PC-9 (cell line): Measurements from ENCODE around the gene DENND5A. TPM values are rescaled to one million over a fixed set of nuclear protein-coding genes. Genes with fewer than 3 reads are reported as not detected.

Experiments used
- BruUV-seq: library from RNA; stranded (reverse); fragments of 400-500 nt; replicated peaks from 2 replicates; lab custom pipeline; 2021; lab: Mats Ljungman, UMichigan
- CTCF ChIA-PET: fragments of 300-600 bp; sonication (Branson Sonifier 250); formaldehyde crosslinking; loops from one replicate; lab custom pipeline; 2022; ENCODE audit warnings: antibody characterized with exemption; lab: Charles Lee
- POLR2A ChIA-PET: fragments of 300-600 bp; sonication (Branson Sonifier 250); formaldehyde crosslinking; loops from one replicate; lab custom pipeline; 2022; ENCODE audit warnings: antibody characterized with exemption; ENCODE audit not compliant: unreplicated experiment; lab: Charles Lee
- DNase-seq, 2 experiments: peaks; one replicate each; pipeline versions ENCODE4 v3.0.0 to v3.0.0-alpha.2; 2015 to 2022; ENCODE audit warnings: mixed read lengths in 1 of 2
- H2AFZ ChIP-seq: fragments of 200-600 bp; sonication (generic); 2 replicates; pipeline ENCODE4 v1.8.1; 2017; ENCODE audit warnings: antibody characterized with exemption
- H3F3A ChIP-seq: fragments of 200-600 bp; sonication (generic); 2 replicates; pipeline ENCODE4 v1.8.1; 2017; ENCODE audit warnings: antibody characterized with exemption, mild to moderate bottlenecking, low read depth; ENCODE audit not compliant: insufficient read depth
- H3K27ac ChIP-seq: fragments of 200-600 bp; sonication (generic); 2 replicates; pipeline ENCODE4 v1.6.1; 2016; ENCODE audit warnings: mixed run types
- H3K27me3 ChIP-seq: fragments of 200-600 bp; sonication (generic); 2 replicates; pipeline ENCODE4 v1.6.1; 2016; ENCODE audit warnings: low read depth, mixed run types; ENCODE audit not compliant: insufficient read depth
- H3K36me3 ChIP-seq: fragments of 200-600 bp; sonication (generic); 2 replicates; pipeline ENCODE4 v1.6.1; 2016; ENCODE audit warnings: low read depth, mixed run types
- H3K4me1 ChIP-seq: fragments of 200-600 bp; sonication (generic); replicated peaks from 2 replicates; pipeline ENCODE4 v1.6.1; 2016; ENCODE audit warnings: mixed run types; ENCODE audit not compliant: insufficient read depth
- H3K4me2 ChIP-seq: fragments of 200-600 bp; sonication (generic); 2 replicates; pipeline ENCODE4 v1.6.1; 2017; ENCODE audit warnings: mixed run types
- H3K4me3 ChIP-seq: fragments of 200-600 bp; sonication (generic); 2 replicates; pipeline ENCODE4 v1.6.1; 2016; ENCODE audit warnings: mixed run types
- H3K79me2 ChIP-seq: fragments of 200-600 bp; sonication (generic); 2 replicates; pipeline ENCODE4 v1.6.1; 2017; ENCODE audit warnings: low read depth, mixed run types
- H3K9me2 ChIP-seq: fragments of 200-600 bp; sonication (generic); 2 replicates; pipeline ENCODE4 v1.8.1; 2017; ENCODE audit warnings: mild to moderate bottlenecking; ENCODE audit not compliant: insufficient read depth
- H3K9me3 ChIP-seq: fragments of 200-600 bp; sonication (generic); 2 replicates; pipeline ENCODE4 v1.8.1; 2016; ENCODE audit warnings: low read depth; ENCODE audit not compliant: insufficient read depth
- H4K20me1 ChIP-seq: fragments of 200-600 bp; sonication (generic); 2 replicates; pipeline ENCODE4 v1.8.1; 2017; ENCODE audit not compliant: insufficient read depth
- EZH2 ChIP-seq: fragments of 200-600 bp; sonication (generic); IDR thresholded peaks from 2 replicates; pipeline ENCODE4 v1.8.0; 2017; ENCODE audit warnings: antibody characterized with exemption, low read depth
- intact Hi-C: fragments of 100-400 bp; cut with micrococcal nuclease; formaldehyde crosslinking; loops from one replicate; pipeline ENCODE4 v1.10.0; 2022; ENCODE audit not compliant: unreplicated experiment
- total RNA-seq: library from RNA; stranded (reverse); gene quantifications from 2 replicates; pipeline ENCODE4 v1.2.3, GENCODE V29; 2021
- TF ChIP-seq, protein P1 (sequence below): fragments of 200-600 bp; sonication (generic); conservative IDR thresholded peaks from 2 replicates; pipeline ENCODE4 v1.6.1; 2017; ENCODE audit warnings: mixed run types, antibody characterized with exemption, mild to moderate bottlenecking, moderate library complexity

DENND5A gene
- total RNA-seq, 1 experiment from 2014 or later: 19.8 TPM

DNA sequence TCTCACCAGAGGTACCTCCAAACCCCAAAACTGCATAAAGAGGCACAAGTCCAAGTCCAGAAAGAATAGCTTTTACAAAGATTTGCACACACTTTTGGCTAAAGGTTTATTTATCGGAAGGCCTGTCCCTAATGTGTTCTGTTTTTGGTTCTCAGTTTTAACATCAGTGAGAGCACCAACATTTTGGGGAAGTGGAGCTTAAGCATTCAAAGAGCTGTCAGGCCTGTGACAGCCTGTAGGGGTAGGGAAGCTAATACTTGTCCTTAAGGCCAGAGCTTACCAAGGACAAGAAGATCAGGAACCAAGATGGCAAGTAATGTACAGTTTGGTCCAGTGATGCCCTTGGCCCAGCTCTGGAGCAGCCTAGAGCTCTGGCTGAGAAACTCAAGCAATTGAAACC, 134.9 kb downstream of the DENND5A start:
- DNase-seq: no peak
- H2AFZ ChIP-seq: no peak overlapping the region
- H3K27me3 ChIP-seq: no peaks in the 10 kb centered on the region
- BruUV-seq: no TSS peak
- no peaks in the 10 kb centered on the region for H3K9me2 ChIP-seq
- ChIA-PET CTCF (no interaction called here), POLR2A (interaction anchor here (0.5 kb wide), 1 partner anchor 9 kb away, joined by 5 read pairs; no protein-coding TSS in a partner anchor)
- no peaks in the 10 kb centered on the region for H3K9me3 ChIP-seq
- no peak overlapping the region for H3K27ac ChIP-seq
- no peaks in the 10 kb centered on the region for H4K20me1 ChIP-seq
- H3K4me2 ChIP-seq: no peak overlapping the region
- no peaks in the 10 kb centered on the region for H3K4me1 ChIP-seq
- H3K4me3 ChIP-seq: no peak overlapping the region
- no peaks in the 10 kb centered on the region for H3F3A ChIP-seq
- TF ChIP-seq, protein P1, sequence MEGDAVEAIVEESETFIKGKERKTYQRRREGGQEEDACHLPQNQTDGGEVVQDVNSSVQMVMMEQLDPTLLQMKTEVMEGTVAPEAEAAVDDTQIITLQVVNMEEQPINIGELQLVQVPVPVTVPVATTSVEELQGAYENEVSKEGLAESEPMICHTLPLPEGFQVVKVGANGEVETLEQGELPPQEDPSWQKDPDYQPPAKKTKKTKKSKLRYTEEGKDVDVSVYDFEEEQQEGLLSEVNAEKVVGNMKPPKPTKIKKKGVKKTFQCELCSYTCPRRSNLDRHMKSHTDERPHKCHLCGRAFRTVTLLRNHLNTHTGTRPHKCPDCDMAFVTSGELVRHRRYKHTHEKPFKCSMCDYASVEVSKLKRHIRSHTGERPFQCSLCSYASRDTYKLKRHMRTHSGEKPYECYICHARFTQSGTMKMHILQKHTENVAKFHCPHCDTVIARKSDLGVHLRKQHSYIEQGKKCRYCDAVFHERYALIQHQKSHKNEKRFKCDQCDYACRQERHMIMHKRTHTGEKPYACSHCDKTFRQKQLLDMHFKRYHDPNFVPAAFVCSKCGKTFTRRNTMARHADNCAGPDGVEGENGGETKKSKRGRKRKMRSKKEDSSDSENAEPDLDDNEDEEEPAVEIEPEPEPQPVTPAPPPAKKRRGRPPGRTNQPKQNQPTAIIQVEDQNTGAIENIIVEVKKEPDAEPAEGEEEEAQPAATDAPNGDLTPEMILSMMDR: no peak
- TF ChIP-seq EZH2: no peak
- H3K36me3 ChIP-seq: no peaks in the 10 kb centered on the region
- intact Hi-C loops: no loop called here
- no peaks in the 10 kb centered on the region for H3K79me2 ChIP-seq

DNA sequence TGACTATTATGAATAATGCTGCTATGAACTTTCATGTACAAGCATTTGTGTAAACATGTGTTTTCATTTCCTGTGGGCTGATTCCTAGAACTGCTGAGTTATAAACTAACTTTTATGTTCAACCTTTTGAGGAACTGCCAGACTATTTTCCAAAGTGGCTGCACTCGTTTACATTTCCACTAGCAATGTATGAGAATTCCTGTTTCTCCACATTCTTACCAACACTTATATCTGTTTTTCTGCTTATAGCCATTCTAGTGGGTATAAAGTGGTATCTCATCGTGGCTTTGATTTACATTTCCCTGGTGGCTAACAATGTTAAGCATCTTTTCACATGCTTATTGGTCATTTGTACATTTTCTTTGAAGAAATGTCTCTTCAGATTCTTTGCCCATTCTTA, 138.5 kb downstream of the DENND5A start:
- no peaks in the 10 kb centered on the region for H3K9me2 ChIP-seq
- no peak overlapping the region for H3K4me3 ChIP-seq
- no peak overlapping the region for H3K4me2 ChIP-seq
- TF ChIP-seq, protein P1: no peak
- no peak for TF ChIP-seq EZH2
- H4K20me1 ChIP-seq: no peaks in the 10 kb centered on the region
- no peak overlapping the region for H2AFZ ChIP-seq
- no peaks in the 10 kb centered on the region for H3K27me3 ChIP-seq
- intact Hi-C loops: no loop called here
- ChIA-PET POLR2A (no interaction called here), CTCF (no interaction called here)
- no peaks in the 10 kb centered on the region for H3K36me3 ChIP-seq
- no peaks in the 10 kb centered on the region for H3K4me1 ChIP-seq
- BruUV-seq: no TSS peak
- H3K27ac ChIP-seq: no peak overlapping the region
- H3K79me2 ChIP-seq: no peaks in the 10 kb centered on the region
- H3K9me3 ChIP-seq: no peaks in the 10 kb centered on the region
- H3F3A ChIP-seq: no peaks in the 10 kb centered on the region
- no peak for DNase-seq

DNA sequence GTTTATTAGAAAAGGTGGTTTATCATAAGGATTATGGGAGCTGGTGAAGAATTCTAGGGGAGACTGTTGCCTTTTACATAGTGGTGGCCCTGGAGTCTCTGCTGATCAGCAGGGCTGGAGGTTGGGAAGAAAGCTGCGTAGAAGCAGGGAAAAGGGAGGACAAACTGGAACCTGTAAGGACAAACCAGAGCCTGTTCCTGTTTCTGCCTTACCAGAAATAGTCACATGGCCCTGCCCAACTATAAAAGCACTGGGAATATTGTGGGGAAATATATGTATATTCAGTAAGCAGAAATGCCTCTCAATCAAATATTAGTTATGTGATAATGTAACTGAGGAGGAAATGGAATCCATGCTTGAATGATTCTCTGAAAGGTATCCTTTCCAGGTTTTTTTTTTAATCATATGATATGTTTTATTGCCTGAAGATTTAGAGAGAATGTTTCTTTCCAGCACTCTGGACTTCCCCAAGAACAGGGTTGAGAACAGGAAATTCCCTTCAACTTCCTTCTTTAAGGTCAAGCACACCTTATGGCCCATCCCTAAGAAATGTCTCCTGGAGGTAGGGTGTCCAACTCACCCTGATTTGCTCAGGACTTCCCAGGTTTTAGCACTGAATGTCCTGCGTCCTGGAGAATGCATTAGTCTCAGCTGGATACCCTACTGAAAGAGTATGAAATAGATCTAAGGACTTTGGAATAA, 139.8 kb downstream of the DENND5A start:
- intact Hi-C loops: no loop called here
- CTCF ChIA-PET: no interaction called here
- H3K4me2 ChIP-seq: no peak overlapping the region
- H3K9me3 ChIP-seq: no peaks in the 10 kb centered on the region
- H4K20me1 ChIP-seq: no peaks in the 10 kb centered on the region
- H3K36me3 ChIP-seq: no peaks in the 10 kb centered on the region
- no peaks in the 10 kb centered on the region for H3K79me2 ChIP-seq
- no peak overlapping the region for H3K4me3 ChIP-seq
- BruUV-seq: no TSS peak
- H3K27ac ChIP-seq: no peak overlapping the region
- no peaks in the 10 kb centered on the region for H3K4me1 ChIP-seq
- POLR2A ChIA-PET: no interaction called here
- no peaks in the 10 kb centered on the region for H3F3A ChIP-seq
- DNase-seq: no peak
- no peak for TF ChIP-seq EZH2
- TF ChIP-seq, protein P1: no peak
- no peaks in the 10 kb centered on the region for H3K27me3 ChIP-seq
- H2AFZ ChIP-seq: no peak overlapping the region
- H3K9me2 ChIP-seq: no peaks in the 10 kb centered on the region
